K562 (cell line): ENCODE data around the gene FAM186B.

Experiments used
- CTCF ChIP-seq, 3 experiments: IDR thresholded peaks in 2 of 3; conservative IDR thresholded peaks in 1 of 3; 2 replicates each; pipeline ENCODE4 v1.5.1; 2011 to 2012; ENCODE audit warnings: low read length in 3 of 3, mild to moderate bottlenecking in 3 of 3, control low read depth in 2 of 3, improper control_type of control experiment in 1 of 3, inconsistent platforms in 1 of 3, low read depth in 1 of 3, mixed read lengths in 1 of 3, moderate library complexity in 1 of 3; ENCODE audit not compliant: insufficient read depth in 2 of 3
- HNRNPUL1 ChIP-seq: fragments of 200-400 bp; formaldehyde crosslinking; IDR thresholded peaks from 2 replicates; pipeline ENCODE4 v1.6.1; 2017; ENCODE audit warnings: low read length
- JUND ChIP-seq, 2 experiments: IDR thresholded peaks; 2 replicates in 1 of 2; 3 replicates in 1 of 2; pipeline ENCODE4 v1.6.1; 2011; ENCODE audit warnings: borderline replicate concordance in 2 of 2, low read depth in 2 of 2, low read length in 2 of 2, improper control_type of control experiment in 1 of 2, missing biosample characterization in 1 of 2, missing genetic modification characterization in 1 of 2, missing genetic modification reagents in 1 of 2
- NFYB ChIP-seq: IDR thresholded peaks from 2 replicates; pipeline ENCODE4 v1.6.1; 2011; ENCODE audit warnings: mild to moderate bottlenecking, moderate library complexity; ENCODE audit not compliant: insufficient read length; ENCODE audit errors: extremely low read depth
- NR1H2 ChIP-seq: sonication (generic); formaldehyde crosslinking; IDR thresholded peaks from 2 replicates; pipeline ENCODE4 v1.4.0; 2020; ENCODE audit warnings: mild to moderate bottlenecking, missing genetic modification reagents
- ZKSCAN1 ChIP-seq: fragments of 150-350 bp; IDR thresholded peaks from 2 replicates; pipeline ENCODE4 v1.6.1; 2016; ENCODE audit warnings: low read depth, low read length
- ZNF277 ChIP-seq: fragments of 250-450 bp; sonication (Bioruptor Pico); IDR thresholded peaks from 2 replicates; pipeline ENCODE4 v1.8.0; 2022; ENCODE audit warnings: inconsistent platforms, mild to moderate bottlenecking, moderate library complexity, borderline replicate concordance

DNA sequence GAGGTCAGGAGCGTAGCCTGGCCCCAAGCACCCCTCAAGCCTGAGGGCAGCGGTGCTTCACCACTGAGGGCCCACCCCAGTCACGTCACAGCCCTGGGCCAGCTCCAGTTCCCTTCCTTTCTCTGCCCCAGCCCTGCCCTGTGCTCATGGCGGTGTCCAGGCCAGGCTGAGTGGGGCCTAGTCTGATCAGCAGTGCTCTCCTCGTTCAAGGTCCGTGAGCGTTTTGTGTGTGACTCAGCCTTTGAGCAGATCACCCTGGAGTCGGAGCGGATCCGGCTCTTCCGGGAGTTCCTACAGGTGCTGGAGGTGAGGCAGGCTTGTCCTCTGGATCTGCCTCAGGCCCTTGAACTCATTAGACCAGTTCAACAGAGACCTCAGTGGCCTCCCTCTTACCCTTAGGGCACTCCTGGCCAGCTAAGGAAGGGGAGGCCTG, 36.9 kb upstream of the FAM186B start:
- TF ChIP-seq JUND (IDR thresholded peaks at IDR 0.05; ENCODE audit: borderline replicate concordance, low read depth, low read length) (no peak), JUND (tag; IDR thresholded peaks at IDR 0.05; ENCODE audit: borderline replicate concordance, low read depth, low read length) (no peak), NR1H2 (no peak), ZKSCAN1 (no peak), CTCF (IDR thresholded peaks at IDR 0.05 in 2 of 3, conservative IDR thresholded peaks at IDR 0.05 in 1 of 3; ENCODE audit: insufficient read depth in 2 of 3, low read depth in 1 of 3, low read length in 3 of 3) (no peak), HNRNPUL1 (no peak), ZNF277 (CRISPR knock-in tag) (no peak), NFYB (no peak)
